Ascending aorta (tissue), 2 donors: ENCODE measurements around the gene HNRNPL. TPM values are rescaled to one million over a fixed set of nuclear protein-coding genes. Genes with fewer than 3 reads are reported as not detected.
"Not testable (repeated sequence)": the region's sequence is repeated elsewhere in the genome, so short reads cannot be mapped to it uniquely, and the experiment has no call there.

Experiments used
- DNase-seq, 2 donors: peaks; one replicate each; pipeline ENCODE4 v3.0.0-alpha.2; 2019; ENCODE audit warnings: low spot score in 2 of 2
- H3K27ac ChIP-seq, 2 donors: fragments of 200-600 bp; sonication (generic); one replicate each; pipeline ENCODE4 v1.5.1; 2016 to 2017; ENCODE audit warnings: mild to moderate bottlenecking in 1 of 2
- H3K27me3 ChIP-seq: fragments of 200-600 bp; sonication (generic); one replicate; pipeline ENCODE4 v1.5.1; 2017
- H3K36me3 ChIP-seq, 2 donors: fragments of 200-600 bp; sonication (generic); one replicate each; pipeline ENCODE4 v1.5.1; 2016
- H3K4me1 ChIP-seq, 2 donors: fragments of 200-600 bp; sonication (generic); one replicate each; pipeline ENCODE4 v1.5.1; 2016 to 2017; ENCODE audit warnings: mild to moderate bottlenecking in 1 of 2
- H3K4me3 ChIP-seq, 2 donors: fragments of 200-600 bp; sonication (generic); one replicate each; pipeline ENCODE4 v1.5.1; 2016 to 2017; ENCODE audit warnings: mild to moderate bottlenecking in 1 of 2
- H3K9me3 ChIP-seq, 2 donors: fragments of 200-600 bp; sonication (generic); one replicate each; pipeline ENCODE4 v1.5.1; 2016
- intact Hi-C: fragments of 100-400 bp; cut with DNase I; formaldehyde crosslinking; loops from one replicate; pipeline ENCODE4 v1.15.1; 2023
- total RNA-seq: library from RNA; depleted of rRNA; stranded (reverse); fragments of >200 nt; gene quantifications from one replicate; pipeline ENCODE4 v1.1.0, GENCODE V29; 2016
- TF ChIP-seq, protein P1 (sequence below), 3 experiments: fragments of 200-600 bp in 2 of 3; fragments of 450-650 bp in 1 of 3; sonication (generic) in 2 of 3; IDR thresholded peaks; one replicate each; pipeline ENCODE4 v1.5.1; 2016 to 2019; ENCODE audit warnings: antibody characterized with exemption in 3 of 3, mild to moderate bottlenecking in 1 of 3, moderate library complexity in 1 of 3

HNRNPL gene
- total RNA-seq, 1 donor from 2014 or later: 110 TPM

DNA sequence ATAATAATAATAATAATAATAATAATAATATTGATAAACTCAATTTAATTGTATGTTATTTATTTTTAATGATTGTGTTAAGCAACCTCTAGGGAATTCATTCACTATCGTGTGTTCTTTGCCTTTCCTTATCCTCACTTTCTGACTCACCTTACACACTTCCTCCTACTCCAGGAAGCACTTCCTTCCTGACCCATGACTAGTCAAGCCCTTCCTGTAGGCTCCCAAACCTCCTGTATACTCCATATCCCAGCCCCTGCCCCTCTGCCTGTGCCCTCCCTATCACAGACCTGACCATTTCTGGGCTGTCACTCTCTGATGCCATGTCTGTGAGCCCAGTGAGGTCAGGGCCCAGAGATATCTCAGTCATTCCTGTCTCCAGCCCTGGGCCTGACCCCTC, 44.6 kb downstream of the HNRNPL start:
- Histone ChIP-seq H3K27me3 (no peaks in the 10 kb centered on the region), H3K9me3 (no peaks in the 10 kb centered on the region), H3K27ac (no peak overlapping the region), H3K4me3 (no peak overlapping the region), H3K4me1 (no peaks in the 10 kb centered on the region), H3K36me3 (no peaks in the 10 kb centered on the region)
- intact Hi-C loops: no loop called here
- TF ChIP-seq, protein P1, sequence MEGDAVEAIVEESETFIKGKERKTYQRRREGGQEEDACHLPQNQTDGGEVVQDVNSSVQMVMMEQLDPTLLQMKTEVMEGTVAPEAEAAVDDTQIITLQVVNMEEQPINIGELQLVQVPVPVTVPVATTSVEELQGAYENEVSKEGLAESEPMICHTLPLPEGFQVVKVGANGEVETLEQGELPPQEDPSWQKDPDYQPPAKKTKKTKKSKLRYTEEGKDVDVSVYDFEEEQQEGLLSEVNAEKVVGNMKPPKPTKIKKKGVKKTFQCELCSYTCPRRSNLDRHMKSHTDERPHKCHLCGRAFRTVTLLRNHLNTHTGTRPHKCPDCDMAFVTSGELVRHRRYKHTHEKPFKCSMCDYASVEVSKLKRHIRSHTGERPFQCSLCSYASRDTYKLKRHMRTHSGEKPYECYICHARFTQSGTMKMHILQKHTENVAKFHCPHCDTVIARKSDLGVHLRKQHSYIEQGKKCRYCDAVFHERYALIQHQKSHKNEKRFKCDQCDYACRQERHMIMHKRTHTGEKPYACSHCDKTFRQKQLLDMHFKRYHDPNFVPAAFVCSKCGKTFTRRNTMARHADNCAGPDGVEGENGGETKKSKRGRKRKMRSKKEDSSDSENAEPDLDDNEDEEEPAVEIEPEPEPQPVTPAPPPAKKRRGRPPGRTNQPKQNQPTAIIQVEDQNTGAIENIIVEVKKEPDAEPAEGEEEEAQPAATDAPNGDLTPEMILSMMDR (IDR thresholded peaks at IDR 0.05): no peak
- no peak for DNase-seq

DNA sequence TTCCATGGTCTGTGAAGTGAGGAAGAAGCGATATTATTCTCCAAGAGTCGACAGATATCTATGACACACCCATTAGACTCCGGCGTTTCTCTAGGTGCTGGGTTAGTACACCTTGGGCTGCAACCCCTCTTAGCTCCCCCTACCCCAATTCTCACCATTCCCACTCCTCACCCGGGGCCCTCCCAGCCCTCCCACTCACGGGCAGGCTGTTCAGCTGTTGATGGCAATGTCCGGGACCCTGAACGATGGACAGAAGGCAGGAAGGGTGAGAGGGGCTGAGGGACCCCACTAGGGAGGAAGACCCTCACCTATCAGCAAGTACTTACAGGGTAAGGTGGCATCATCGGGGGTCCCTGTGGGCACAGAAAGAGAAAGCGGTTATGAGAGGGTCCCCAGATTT, 46.2 kb downstream of the HNRNPL start:
- DNase-seq: no peak
- H3K27ac ChIP-seq: no peak overlapping the region
- H3K27me3 ChIP-seq: no peaks in the 10 kb centered on the region
- intact Hi-C loops: no loop called here
- H3K9me3 ChIP-seq: no peaks in the 10 kb centered on the region
- no peaks in the 10 kb centered on the region for H3K36me3 ChIP-seq
- H3K4me3 ChIP-seq: no peak overlapping the region
- no peaks in the 10 kb centered on the region for H3K4me1 ChIP-seq
- TF ChIP-seq, protein P1 (IDR thresholded peaks at IDR 0.05): no peak

DNA sequence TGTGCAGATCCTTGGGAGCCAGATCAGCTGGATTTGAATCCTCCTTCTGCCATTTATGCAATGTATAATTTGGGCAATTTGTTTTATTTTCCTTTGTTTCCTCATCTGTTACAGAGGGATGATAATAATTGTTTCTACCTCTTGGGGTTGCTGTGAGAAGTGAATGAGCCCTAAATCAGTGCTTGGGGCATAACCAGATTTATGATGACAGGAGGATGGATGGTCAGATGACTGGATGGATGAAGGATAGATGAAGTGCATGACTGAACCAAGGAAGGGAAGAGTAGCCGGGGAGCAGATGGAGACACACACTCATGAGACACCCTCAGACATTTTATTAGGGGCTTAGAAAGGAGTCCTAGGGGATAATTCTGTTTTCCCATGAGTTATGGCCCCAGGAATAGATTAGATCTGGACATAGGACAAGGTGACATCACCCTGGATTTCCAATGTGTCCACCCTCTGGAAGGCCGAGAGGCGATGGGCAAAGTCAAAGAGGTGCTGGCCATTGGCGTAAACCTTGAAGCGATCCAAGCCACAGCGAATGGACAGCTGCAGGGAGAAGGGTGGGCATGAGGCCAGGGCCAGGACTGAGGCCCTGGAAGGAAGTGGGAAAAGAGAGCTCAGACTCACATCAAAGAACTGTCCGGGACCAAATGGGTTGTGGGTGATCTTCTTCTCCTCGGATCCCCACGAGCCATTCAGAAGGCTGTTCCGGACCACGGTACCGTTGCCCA, 48.3 kb downstream of the HNRNPL start:
- TF ChIP-seq, protein P1 (IDR thresholded peaks at IDR 0.05): no peak
- H3K27me3 ChIP-seq: no peaks in the 10 kb centered on the region
- no peaks in the 10 kb centered on the region for H3K36me3 ChIP-seq
- no peaks in the 10 kb centered on the region for H3K4me1 ChIP-seq
- H3K27ac ChIP-seq: no peak overlapping the region
- no peak overlapping the region for H3K4me3 ChIP-seq
- no peaks in the 10 kb centered on the region for H3K9me3 ChIP-seq
- no peak for DNase-seq
- intact Hi-C loops: no loop called here

DNA sequence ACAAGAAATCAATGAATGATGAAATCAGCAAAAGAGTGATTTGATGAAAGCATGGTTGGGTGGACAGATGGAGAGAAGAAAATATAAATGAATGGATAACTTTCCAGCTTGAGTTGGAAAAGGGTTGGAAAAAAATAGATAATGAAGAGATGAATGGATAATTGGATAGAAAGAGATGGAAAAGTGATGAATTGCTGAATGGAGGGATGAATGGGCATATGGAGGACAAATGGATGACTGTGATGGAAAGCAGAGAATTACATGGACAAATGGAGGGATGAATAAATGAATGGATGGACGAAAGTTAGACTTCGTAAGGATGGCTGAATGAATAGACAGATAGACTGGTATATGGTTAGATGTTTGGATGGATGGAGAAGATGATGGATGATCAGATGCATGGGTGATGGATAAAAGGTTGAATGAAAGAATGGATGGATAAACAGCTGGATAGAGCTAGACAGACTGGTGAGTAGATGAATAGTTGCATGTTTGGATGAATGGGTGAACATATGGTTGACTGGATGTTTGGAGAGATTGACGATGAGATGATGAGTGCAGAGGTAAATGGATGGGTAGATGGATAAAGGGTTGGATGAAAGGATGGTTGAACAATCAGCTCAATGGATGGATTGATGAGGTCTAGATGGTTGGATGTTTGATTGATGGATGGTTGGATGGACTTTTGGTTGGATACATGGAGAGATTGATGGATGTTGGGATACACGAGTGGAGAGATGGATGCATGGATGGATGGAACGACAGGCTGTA, 49.0 kb downstream of the HNRNPL start:
- intact Hi-C loops: no loop called here
- Histone ChIP-seq H3K36me3 (no peaks in the 10 kb centered on the region), H3K4me1 (no peaks in the 10 kb centered on the region), H3K27ac (no peak overlapping the region), H3K9me3 (no peaks in the 10 kb centered on the region), H3K27me3 (no peaks in the 10 kb centered on the region), H3K4me3 (no peak overlapping the region)
- TF ChIP-seq, protein P1 (IDR thresholded peaks at IDR 0.05): no peak
- DNase-seq: no peak

DNA sequence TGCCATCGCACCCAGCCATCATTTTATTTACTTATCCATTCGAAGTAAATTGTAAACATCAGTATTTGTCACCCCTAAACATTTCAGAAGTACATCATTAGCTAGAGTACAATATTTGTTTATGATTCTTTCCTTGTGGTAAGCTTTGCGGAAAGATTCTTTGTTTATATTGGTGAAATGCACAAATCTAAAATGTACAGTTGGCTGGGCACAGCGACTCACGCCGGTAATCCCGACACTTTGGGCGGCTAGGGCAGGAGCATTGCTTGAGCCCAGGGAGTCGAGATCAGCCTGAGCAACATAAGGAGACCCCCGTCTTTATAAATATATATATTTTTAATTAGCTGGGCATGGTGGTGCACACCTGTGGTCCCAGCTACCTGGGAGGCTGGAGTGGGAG, 50.7 kb downstream of the HNRNPL start:
- H3K27ac ChIP-seq: no peak overlapping the region
- H3K36me3 ChIP-seq: no peaks in the 10 kb centered on the region
- TF ChIP-seq, protein P1 (IDR thresholded peaks at IDR 0.05): no peak
- no peaks in the 10 kb centered on the region for H3K27me3 ChIP-seq
- H3K4me3 ChIP-seq: no peak overlapping the region
- no peaks in the 10 kb centered on the region for H3K9me3 ChIP-seq
- DNase-seq: no peak
- no peaks in the 10 kb centered on the region for H3K4me1 ChIP-seq
- intact Hi-C loops: no loop called here

DNA sequence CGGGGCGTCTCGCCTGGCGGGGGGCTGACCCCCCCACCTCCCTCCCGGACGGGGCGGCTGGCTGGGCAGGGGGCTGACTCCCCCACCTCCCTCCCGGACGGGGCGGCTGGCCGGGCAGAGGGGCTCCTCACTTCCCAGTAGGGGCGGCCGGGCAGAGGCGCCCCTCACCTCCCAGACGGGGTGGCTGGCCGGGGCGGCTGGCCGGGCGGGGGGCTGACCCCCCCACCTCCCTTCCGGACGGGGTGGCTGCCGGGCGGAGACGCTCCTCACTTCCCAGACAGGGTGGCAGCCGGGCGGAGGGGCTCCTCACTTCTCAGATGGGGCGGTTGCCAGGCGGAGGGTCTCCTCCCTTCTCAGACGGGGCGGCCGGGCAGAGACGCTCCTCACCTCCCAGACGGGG, 52.0 kb downstream of the HNRNPL start:
- H3K36me3 ChIP-seq, intact Hi-C loops, DNase-seq, H3K27ac ChIP-seq, H3K4me3 ChIP-seq, H3K27me3 ChIP-seq, H3K9me3 ChIP-seq, H3K4me1 ChIP-seq: not testable (repeated sequence)
